Keratinocyte (primary cell): ENCODE data around the gene MIEF2. TPM values are rescaled to one million over a fixed set of nuclear protein-coding genes. Genes with fewer than 3 reads are reported as not detected.

Experiments used
- DNase-seq: peaks from one replicate; pipeline ENCODE4 v3.0.0-alpha.2; 2011; ENCODE audit warnings: low read depth, missing footprints, low spot score
- FAIRE-seq: peaks from 2 replicates; lab custom pipeline; 2011; peaks lifted over from hg19 to GRCh38; lab: Jason Lieb, UNC
- H2AFZ ChIP-seq: 2 replicates; pipeline ENCODE4 v1.6.0; 2012; ENCODE audit warnings: low read length, control low read depth, inconsistent platforms; ENCODE audit not compliant: control insufficient read depth
- H3K27ac ChIP-seq: 2 replicates; pipeline ENCODE4 v1.5.1; 2011; ENCODE audit warnings: low read length; ENCODE audit not compliant: control insufficient read depth, insufficient read depth
- H3K27me3 ChIP-seq: 3 replicates; pipeline ENCODE4 v1.6.0; 2011; ENCODE audit warnings: low read length; ENCODE audit not compliant: control insufficient read depth, insufficient read depth; ENCODE audit errors: extremely low read depth
- H3K36me3 ChIP-seq, 2 experiments: 2 replicates in 1 of 2; 3 replicates in 1 of 2; pipeline ENCODE4 v1.5.1; 2011; ENCODE audit warnings: low read length in 2 of 2, mild to moderate bottlenecking in 1 of 2; ENCODE audit not compliant: control insufficient read depth in 2 of 2, insufficient read depth in 2 of 2; ENCODE audit errors: extremely low read depth in 1 of 2
- H3K4me1 ChIP-seq: 3 replicates; pipeline ENCODE4 v1.5.1; 2011; ENCODE audit warnings: low read length; ENCODE audit not compliant: control insufficient read depth, insufficient read depth; ENCODE audit errors: extremely low read depth
- H3K4me2 ChIP-seq: 3 replicates; pipeline ENCODE4 v1.6.0; 2011; ENCODE audit warnings: low read depth, low read length; ENCODE audit not compliant: control insufficient read depth, insufficient read depth; ENCODE audit errors: extremely low read depth
- H3K4me3 ChIP-seq, 3 experiments: fragments of 200-600 bp in 1 of 3; sonication (generic) in 1 of 3; 2 replicates in 2 of 3; 3 replicates in 1 of 3; pipeline ENCODE4 v1.5.1; 2011 to 2016; ENCODE audit warnings: low read length in 3 of 3, mild to moderate bottlenecking in 3 of 3, control low read depth in 2 of 3, inconsistent platforms in 1 of 3, low read depth in 1 of 3, mixed read lengths in 1 of 3, mixed run types in 1 of 3, moderate library complexity in 1 of 3; ENCODE audit not compliant: control insufficient read depth in 2 of 3, insufficient read depth in 2 of 3; ENCODE audit errors: extremely low read depth in 1 of 3
- H3K79me2 ChIP-seq: 2 replicates; pipeline ENCODE4 v1.6.0; 2012; ENCODE audit warnings: low read length; ENCODE audit not compliant: control insufficient read depth, insufficient read depth
- H3K9ac ChIP-seq: 3 replicates; pipeline ENCODE4 v1.6.0; 2011; ENCODE audit warnings: low read length; ENCODE audit not compliant: control insufficient read depth, insufficient read depth; ENCODE audit errors: extremely low read depth
- H3K9me1 ChIP-seq: 3 replicates; pipeline ENCODE4 v1.6.0; 2011; ENCODE audit warnings: low read length; ENCODE audit not compliant: control insufficient read depth, insufficient read depth; ENCODE audit errors: extremely low read depth
- H3K9me3 ChIP-seq: 2 replicates; pipeline ENCODE4 v1.5.1; 2012; ENCODE audit warnings: low read depth, low read length; ENCODE audit not compliant: control insufficient read depth
- H4K20me1 ChIP-seq: 3 replicates; pipeline ENCODE4 v1.6.0; 2011; ENCODE audit warnings: low read length; ENCODE audit not compliant: control insufficient read depth, insufficient read depth; ENCODE audit errors: extremely low read depth
- EZH2 ChIP-seq: IDR thresholded peaks from one replicate; pipeline ENCODE4 v1.6.1; 2012; ENCODE audit warnings: inconsistent platforms, mild to moderate bottlenecking, low read length, moderate library complexity
- dilution Hi-C: fragments of 300-500 bp; cut with MboI; formaldehyde crosslinking; loops from one replicate; pipeline ENCODE4 v1.7.0; 2020; ENCODE audit warnings: low sequenced_read_pairs; ENCODE audit not compliant: extremely low pct_ligation_motif_present
- polyA plus RNA-seq, 5 experiments: library from polyadenylated mRNA; depleted of rRNA in 3 of 5; stranded (reverse) in 3 of 5; stranded (forward) in 1 of 5; unstranded in 1 of 5; fragments of >200 nt; gene quantifications; 1 replicate in 1 of 5; 2 replicates in 3 of 5; 3 replicates in 1 of 5; pipeline versions ENCODE4 v1.2.1 to v1.2.3, GENCODE V29; 2011 to 2012; ENCODE audit warnings: missing spikeins in 2 of 5, low read depth in 1 of 5, low replicate concordance in 1 of 5
- TF ChIP-seq, protein P1 (sequence below), 3 experiments: IDR thresholded peaks in 1 of 3; conservative IDR thresholded peaks in 1 of 3; optimal IDR thresholded peaks in 1 of 3; 2 replicates in 2 of 3; 3 replicates in 1 of 3; pipeline versions ENCODE3 to v1.5.1; 2011; ENCODE audit warnings: low read length in 3 of 3, mild to moderate bottlenecking in 3 of 3, moderate library complexity in 2 of 3, control low read depth in 1 of 3, inconsistent platforms in 1 of 3; ENCODE audit not compliant: insufficient read depth in 2 of 3; ENCODE audit errors: extremely low read depth in 1 of 3

Gene MIEF2
- polyA plus RNA-seq, 1 donor (not counting 4 experiments of a cell fraction or from before 2014, with no cell fraction given), result 7.9 TPM

- Histone ChIP-seq H3K79me2 (peaks cover 9% of the 10 kb centered on the region), H2AFZ (no peak overlapping the region), H3K9me3 (no peaks in the 10 kb centered on the region), H3K4me3 (no peak overlapping the region), H3K27me3 (no peaks in the 10 kb centered on the region), H3K9ac (no peak overlapping the region), H3K36me3 (peaks cover 67 to 69% of the 10 kb centered on the region in 2 experiments), H3K9me1 (no peaks in the 10 kb centered on the region), H3K27ac (no peak overlapping the region), H3K4me2 (no peak overlapping the region), H4K20me1 (peaks cover 23% of the 10 kb centered on the region), H3K4me1 (peaks cover 27% of the 10 kb centered on the region)
- FAIRE-seq, result no peak
- no peak for TF ChIP-seq EZH2
- TF ChIP-seq, protein P1, sequence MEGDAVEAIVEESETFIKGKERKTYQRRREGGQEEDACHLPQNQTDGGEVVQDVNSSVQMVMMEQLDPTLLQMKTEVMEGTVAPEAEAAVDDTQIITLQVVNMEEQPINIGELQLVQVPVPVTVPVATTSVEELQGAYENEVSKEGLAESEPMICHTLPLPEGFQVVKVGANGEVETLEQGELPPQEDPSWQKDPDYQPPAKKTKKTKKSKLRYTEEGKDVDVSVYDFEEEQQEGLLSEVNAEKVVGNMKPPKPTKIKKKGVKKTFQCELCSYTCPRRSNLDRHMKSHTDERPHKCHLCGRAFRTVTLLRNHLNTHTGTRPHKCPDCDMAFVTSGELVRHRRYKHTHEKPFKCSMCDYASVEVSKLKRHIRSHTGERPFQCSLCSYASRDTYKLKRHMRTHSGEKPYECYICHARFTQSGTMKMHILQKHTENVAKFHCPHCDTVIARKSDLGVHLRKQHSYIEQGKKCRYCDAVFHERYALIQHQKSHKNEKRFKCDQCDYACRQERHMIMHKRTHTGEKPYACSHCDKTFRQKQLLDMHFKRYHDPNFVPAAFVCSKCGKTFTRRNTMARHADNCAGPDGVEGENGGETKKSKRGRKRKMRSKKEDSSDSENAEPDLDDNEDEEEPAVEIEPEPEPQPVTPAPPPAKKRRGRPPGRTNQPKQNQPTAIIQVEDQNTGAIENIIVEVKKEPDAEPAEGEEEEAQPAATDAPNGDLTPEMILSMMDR (optimal IDR thresholded peaks at IDR 0.05 in 1 of 3, IDR thresholded peaks at IDR 0.05 in 1 of 3, conservative IDR thresholded peaks at IDR 0.05 in 1 of 3; ENCODE audit: extremely low read depth in 1 of 3, insufficient read depth in 2 of 3, low read length in 3 of 3), result no peak
- DNase-seq, result no peak
- dilution Hi-C loops, result no loop called here
These were observed 11.7 kb upstream of the MIEF2 start for GRCh38 chr17:18248811-18249210.

- TF ChIP-seq, protein P1 (optimal IDR thresholded peaks at IDR 0.05 in 1 of 3, IDR thresholded peaks at IDR 0.05 in 1 of 3, conservative IDR thresholded peaks at IDR 0.05 in 1 of 3; ENCODE audit: extremely low read depth in 1 of 3, insufficient read depth in 2 of 3, low read length in 3 of 3), result no peak
- TF ChIP-seq EZH2, result no peak
- peak; percentile 81 for FAIRE-seq
- Histone ChIP-seq H3K4me3 (no peak overlapping the region), H4K20me1 (peaks cover 23% of the 10 kb centered on the region), H3K27ac (no peak overlapping the region), H3K79me2 (peaks cover 22% of the 10 kb centered on the region), H3K36me3 (peaks cover 73 to 75% of the 10 kb centered on the region in 2 experiments), H3K9me3 (no peaks in the 10 kb centered on the region), H3K9ac (no peak overlapping the region), H3K27me3 (no peaks in the 10 kb centered on the region), H3K4me2 (no peak overlapping the region), H3K4me1 (peaks cover 27% of the 10 kb centered on the region), H2AFZ (no peak overlapping the region), H3K9me1 (no peaks in the 10 kb centered on the region)
- dilution Hi-C loops, result no loop called here
- DNase-seq, result no peak
These were observed 10.2 kb upstream of the MIEF2 start for GRCh38 chr17:18250259-18250658.
